Activated T-cell treated with anti-CD3 and anti-CD28 coated beads for 24 hours (primary cell): ENCODE results near the gene ADAMTSL3.

Experiments
- DNase-seq: peaks from one replicate; pipeline ENCODE4 v3.0.0-alpha.2; 2020; ENCODE audit warnings: low read depth

ADAMTSL3 gene

GRCh38 chr15:83973816-83974215 lies 319.9 kb downstream of the ADAMTSL3 start:
- DNase-seq, result no peak

GRCh38 chr15:83977992-83978391 lies 324.1 kb downstream of the ADAMTSL3 start:
- no peak for DNase-seq

GRCh38 chr15:83978588-83978987 lies 324.7 kb downstream of the ADAMTSL3 start:
- no peak for DNase-seq

DNA sequence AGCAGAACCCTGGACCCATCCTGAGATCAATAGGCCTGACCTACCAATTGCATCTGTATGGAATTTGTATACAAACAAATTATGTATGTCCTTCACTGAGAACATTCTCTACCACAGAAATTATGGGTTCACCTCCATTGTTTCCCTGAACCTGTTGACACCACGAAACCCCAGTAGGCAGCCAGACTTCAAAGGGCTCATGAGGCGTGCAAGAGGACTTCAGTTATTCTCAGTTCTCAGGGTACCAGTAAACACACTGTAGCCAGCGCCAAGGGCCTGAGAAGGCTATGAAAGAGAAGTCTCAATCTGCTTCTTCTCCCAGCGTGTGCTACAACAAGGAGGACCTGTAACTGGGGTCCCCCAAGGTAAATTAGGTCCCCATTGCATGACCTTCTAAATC lies 326.7 kb downstream of the ADAMTSL3 start:
- DNase-seq, result no peak

DNA sequence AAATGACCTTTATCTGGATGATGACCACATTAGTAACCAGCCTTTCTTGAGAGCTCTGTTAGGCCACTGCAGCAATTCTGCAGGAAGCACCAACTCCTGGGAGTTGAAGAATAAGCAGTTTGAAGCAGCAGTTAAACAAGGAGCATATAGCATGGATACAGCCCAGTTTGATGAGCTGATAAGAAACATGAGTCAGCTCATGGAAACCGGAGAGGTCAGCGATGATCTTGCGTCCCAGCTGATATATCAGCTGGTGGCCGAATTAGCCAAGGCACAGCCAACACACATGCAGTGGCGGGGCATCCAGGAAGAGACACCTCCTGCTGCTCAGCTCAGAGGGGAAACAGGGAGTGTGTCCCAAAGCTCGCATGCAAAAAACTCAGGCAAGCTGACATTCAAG lies 328.8 kb downstream of the ADAMTSL3 start:
- DNase-seq, result no peak

- DNase-seq, result no peak
Measured at GRCh38 chr15:83983634-83984458, 329.9 kb downstream of the ADAMTSL3 start.

DNA sequence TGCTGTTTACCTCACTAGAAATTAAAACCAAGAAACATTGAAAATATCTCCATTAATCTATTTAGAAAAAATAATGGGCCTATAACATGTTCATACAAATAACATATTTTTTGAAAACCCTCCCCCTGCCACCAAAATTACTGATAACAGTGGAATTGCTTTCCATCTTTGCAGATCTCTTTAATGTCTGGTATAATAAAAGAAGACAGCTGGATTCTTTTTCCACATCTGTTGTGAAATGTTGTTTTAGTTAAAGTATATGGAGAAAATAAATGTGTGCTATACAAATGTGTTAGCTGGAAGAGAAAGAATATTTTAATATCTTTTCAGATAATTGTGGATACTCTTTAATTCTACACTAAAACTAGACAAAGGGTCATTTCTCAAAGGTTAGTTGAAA lies 330.7 kb downstream of the ADAMTSL3 start:
- no peak for DNase-seq

DNA sequence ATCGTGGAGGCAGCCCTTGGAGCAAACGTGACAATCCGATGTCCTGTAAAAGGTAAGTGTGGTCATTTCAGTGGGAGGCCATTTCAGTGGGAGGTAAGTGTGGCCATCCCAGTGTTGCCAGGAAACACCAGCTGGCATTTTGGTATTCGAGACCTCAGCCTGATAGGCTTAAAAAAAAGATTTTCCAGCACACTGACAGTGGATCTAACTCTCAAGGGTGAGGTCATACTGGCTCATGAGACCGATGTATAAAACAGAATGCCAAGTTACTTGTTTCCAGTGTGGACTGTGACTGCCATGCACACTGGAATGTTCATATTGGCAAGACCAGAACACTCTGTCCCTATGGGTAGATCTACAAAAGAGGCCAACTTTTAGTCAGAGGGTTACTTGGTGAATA lies 337.2 kb downstream of the ADAMTSL3 start:
- DNase-seq, result no peak

DNA sequence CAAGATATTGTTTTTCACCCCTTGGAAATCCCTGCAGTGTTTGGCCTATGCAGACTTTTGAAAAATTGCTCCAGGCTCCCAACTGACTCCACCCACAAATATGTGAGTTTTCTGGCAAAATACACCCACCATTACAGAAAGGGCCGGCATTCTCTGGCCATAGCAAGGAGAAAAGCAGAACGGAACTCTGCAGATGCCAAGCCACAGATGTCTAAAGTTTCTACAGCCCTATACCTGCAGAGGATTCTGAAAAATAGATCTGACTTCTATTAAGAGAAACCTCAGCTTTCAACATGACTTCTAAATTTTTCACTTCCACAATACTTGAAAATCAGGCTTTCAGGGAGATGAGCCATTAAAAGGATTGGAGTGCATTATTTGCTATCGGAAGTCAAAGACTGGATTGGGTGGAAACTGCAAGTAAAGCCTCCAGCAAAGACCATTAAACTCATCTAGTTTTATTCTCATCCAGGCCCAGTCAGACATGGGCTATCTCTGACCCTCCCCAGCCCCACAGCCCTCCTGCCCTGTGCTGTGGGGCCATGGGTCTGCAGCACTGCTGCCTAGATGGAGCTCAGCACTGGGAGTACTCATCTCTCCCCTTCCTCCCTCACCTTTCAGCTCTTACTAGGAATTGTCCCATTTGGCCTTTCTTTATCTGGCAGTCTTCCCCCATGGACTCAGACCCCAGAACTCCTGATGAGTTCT lies 338.6 kb downstream of the ADAMTSL3 start:
- DNase-seq, result no peak

DNA sequence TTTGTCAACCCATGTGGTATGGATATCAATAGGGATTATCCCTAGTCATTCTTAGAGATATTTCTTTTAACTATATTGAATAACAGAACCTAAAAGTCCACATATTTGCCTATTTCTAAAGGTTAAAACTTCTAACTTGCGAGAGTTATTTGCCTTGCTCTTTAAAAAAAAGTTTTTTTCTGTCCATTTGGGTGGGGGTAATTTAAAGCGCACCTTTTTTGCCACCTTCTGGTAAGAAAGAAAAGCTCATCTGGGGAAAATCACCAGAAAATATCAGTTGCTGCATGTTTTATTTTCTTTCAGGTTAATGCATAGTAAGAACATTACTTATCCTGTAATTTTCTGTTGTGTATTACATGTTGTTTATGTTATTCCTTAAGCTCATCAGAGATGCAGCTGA lies 339.7 kb downstream of the ADAMTSL3 start:
- no peak for DNase-seq

GRCh38 chr15:83998486-83998885 lies 344.6 kb downstream of the ADAMTSL3 start:
- no peak for DNase-seq

DNA sequence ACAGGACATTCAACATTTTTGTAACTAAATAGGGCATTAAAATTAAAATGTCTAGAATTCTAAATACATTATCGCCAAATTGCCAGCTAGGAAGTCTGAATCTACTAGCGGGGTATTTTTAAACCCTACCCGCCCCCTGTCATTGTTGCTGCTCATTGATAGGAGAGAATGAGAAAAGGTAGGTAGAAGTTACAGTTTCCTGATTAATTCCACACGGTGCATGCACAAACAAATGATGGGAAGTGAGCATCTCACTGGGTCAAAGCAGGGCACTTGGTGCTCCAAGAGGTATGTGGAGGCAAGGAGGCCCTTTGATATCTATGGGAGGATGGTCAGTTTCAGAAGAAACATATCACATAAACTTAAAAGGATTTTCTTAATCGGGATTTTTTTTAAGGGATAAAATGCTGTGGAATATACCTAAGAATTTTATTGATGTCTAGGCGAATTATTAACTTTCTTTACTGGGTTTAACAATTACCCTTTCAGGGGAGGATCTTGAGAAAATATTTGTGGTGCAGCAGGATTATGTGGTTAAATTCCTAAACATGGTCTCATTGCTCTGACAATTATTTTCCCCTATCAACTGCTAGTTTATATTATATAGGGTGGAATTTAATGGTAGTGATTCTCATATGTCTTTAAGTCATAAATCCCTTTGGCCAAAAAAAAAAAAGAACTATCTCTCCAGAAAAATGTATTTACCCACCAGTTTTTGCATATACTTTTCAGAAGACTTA lies 345.6 kb downstream of the ADAMTSL3 start:
- no peak for DNase-seq

DNA sequence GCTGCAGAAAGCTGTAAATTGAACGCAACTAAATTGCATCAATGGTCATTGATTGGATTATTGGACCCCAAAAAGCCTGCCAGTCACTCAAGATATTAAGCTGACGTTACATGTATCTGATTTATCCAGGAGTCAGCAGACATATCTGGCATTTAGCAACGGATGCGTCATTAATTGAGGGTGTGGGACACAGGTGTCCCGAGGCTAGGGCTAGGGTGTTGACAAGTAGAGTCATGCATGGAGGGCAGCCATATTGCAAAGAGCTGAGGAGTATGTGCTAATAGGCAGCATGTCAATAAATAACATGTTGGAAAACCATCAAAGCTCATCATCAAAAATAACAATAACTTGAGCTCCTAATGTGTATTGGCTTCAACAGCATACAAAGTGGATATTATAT lies 347.1 kb downstream of the ADAMTSL3 start:
- no peak for DNase-seq

DNA sequence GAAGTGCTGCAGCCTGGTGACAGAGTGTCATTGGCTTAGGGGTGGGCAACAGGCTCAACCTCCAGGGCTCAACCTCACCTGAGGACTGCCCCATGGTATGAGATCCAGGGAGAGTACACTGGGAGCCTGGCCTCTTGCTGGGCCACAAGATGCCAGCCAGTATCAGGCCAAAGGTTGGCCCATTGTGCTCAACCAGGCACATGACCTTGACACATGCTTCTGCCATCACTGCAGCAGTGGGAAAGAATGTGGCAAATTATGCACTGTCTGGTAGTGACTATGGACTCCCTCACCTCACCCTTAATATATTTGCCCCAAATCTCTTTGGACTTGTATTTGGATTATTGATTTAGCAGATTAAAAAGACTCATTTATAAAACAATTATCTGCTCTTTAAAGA lies 347.7 kb downstream of the ADAMTSL3 start:
- DNase-seq, result no peak

DNA sequence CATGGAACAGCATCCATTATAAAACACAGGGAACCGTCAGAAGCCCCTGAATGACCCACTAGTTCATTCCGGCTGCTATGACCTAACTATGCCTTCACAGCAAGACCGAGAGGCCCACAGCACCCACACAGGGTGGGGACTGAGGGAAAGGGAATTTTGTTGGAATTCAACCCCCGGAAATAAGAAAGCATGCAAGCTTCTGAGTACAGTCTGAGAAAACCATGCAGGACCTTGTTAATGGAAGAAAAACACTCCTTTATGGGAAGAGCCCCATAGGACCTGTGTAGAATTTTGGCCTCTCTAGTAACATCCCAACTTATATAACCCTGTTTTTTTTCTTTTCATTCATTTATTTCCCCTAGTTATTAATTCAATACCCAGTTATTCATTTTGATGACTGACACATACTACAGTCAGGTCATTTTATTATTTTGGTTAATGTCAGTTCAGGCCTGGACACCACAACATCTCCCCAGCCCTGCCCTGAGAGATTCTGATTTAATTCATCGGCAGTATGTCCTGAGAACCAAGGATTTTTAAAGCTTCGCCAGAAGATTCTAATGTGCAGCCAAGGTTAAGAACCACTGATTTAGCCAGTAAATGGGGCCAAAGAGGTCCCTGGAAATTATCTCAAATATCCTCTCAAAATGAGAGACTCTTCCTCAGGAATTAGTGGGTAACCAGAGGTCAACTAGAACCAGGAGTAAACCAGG lies 350.0 kb downstream of the ADAMTSL3 start:
- DNase-seq, result no peak

DNA sequence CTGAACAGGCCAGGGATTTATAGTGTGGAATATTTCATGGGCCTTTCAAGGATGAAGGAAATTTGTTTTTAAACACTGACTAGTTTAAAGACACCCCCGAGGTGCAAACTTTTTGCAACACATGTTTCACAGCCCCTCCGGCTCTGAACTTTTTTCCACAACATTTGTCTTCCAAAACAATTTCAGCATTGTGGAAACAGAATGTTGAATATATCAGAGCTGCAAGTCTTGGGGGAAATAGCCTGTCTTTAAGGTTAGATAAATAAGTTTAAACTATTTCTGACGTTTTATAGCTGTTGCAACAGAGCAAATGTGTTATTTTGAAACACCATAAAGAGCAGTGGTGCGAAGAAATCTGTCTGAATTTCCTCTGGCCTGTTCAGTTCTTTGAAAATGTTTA lies 352.5 kb downstream of the ADAMTSL3 start:
- DNase-seq, result no peak

DNA sequence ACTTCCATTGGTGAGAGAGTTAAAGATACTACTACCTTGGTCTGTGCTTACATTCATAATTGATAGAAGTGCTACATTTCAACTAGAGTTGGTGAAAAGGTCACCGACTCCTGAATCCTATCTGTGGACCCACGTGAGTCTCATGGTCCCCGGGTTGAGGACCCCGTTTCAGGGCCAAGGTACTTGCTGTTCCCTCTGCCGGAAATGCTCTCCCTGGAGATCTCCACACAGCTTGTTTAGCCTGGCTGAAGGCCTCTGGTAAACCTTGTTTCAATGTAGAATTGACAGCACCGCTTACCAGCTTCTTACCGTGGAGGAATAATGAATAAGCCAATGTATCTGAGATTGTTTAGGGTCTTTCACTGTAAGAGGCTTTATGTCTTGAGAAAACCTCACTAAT lies 355.7 kb downstream of the ADAMTSL3 start:
- no peak for DNase-seq

DNA sequence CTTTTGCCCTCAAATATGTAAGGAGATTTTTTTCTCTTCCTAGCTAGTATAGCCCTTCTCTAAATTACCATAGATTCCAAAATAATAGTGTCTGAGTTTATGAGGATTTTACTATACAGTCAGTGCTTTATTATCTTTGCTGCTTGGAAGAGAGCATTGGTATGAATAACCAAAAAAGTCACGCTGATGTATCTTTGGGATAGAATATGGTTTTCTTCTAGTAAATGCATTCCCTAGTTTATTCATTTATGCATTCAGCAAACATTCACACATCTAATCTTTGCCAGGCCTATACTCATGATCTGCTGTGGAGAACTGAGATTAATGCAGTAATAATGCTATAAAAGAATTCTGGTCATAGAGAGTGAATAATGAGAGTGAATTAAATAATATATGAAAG lies 356.3 kb downstream of the ADAMTSL3 start:
- DNase-seq, result no peak

GRCh38 chr15:84016371-84016770 lies 362.4 kb downstream of the ADAMTSL3 start:
- DNase-seq, result no peak

DNA sequence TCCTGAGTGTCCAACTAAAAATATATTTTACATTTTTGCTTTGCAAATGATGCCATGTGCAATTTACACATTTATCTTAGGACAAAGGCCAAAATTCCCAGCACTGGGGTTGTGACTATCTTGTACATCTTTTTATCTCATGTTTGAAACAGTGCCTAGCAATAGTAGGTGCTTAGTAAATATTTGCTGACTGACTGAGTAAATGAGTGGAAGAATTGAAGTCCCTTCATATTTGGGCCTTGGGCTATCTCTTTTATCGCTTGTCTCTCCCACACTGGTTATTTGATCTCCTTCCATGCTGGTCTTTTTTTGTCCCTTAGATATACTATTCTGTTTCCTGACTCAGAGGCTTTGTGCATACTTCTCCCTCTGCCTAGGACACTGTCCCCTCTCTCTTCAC lies 368.6 kb downstream of the ADAMTSL3 start:
- no peak for DNase-seq

DNA sequence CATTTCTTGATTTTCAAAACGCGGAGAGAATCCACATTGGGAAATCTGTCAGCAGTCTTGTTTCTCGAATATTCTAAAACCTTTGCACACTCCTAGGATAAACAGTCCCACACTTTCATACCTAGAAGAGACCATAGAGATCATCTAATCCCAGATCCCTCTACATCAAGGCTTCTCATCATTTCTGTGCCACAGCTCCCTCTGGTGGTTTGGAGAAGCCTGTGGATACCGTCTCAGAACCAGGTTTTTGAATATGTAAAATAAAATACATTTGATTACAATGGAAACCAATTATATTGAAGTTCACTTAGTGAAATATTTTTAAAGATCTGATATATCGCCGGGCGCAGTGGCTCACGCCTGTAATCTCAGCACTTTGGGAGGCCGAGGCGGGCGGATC lies 369.7 kb downstream of the ADAMTSL3 start:
- no peak for DNase-seq

DNA sequence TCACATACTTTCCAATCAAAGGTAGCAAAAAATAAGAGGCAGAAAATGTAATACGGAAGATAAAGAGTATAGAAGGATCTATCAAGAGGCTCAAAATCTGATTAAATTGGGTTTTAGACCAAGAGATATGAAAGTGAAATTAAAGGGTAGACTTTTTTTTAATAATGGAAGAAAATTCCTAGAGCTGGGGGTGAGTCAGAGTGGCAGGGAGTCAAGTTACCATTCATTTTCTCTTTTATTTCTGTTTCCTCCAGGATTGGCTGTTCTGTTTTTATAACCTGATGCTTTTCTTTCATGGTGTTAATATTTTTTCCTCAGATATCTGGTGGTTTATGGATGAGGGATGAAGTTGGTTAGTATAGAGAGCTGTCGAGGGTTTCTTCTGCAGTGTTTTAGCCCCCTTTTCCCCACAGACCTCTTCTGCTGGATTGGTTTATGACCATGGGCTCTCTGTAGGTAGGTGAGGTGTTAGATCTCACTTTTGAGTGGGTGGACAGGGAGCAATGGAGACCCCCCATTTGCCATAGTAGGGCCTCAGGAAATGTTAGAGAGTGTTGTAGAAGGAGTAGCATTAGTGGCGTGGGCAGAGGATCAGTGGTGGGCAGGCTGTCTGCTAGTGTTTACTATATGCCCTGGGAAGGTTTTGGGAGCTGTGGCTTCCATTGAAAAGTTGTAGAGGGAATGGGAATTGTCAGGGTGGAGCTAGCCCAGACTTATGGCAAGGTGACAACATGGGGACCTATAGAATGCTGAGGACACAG lies 380.1 kb downstream of the ADAMTSL3 start:
- DNase-seq, result no peak
